ENCODE data around the gene CACNA2D3. TPM values are rescaled to one million over a fixed set of nuclear protein-coding genes. Genes with fewer than 3 reads are reported as not detected.

CACNA2D3 gene
- total RNA-seq, 1 donor from 2014 or later, result 0.17 TPM

- Histone ChIP-seq H3K36me3 (ENCODE audit: control insufficient read depth, insufficient read depth, low read length) (no peaks in the 10 kb centered on the region), H3K27me3 (ENCODE audit: control insufficient read depth, insufficient read depth, low read length) (no peaks in the 10 kb centered on the region), H3K4me3 (ENCODE audit: low read depth, low read length) (no peak overlapping the region)
- no peak for TF ChIP-seq CTCF (IDR thresholded peaks at IDR 0.05; ENCODE audit: insufficient read depth, low read length, poor library complexity, severe bottlenecking)
- DNase-seq (ENCODE audit: low read depth), result no peak
These were observed 843.4 kb downstream of the CACNA2D3 start for GRCh38 chr3:54965746-54966145.

DNA sequence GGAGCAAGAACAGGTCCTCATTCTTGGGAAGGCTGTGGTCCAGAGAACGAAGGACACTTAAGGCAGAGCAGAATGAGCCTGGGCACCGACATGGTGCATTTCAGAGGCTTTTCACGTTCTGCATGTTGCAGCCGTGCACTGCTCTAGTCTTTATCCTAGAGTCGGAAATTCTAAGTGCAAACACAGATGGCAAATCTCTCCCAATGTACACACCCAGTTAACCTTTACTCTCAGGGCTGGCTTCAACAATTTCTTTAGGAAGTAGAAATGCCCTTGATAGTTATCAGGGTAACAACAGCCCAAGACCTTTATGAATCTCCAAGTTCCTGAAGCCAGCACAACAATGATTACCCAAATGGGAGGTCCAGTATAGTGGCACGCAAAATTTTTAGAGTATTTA is 844.6 kb downstream of the CACNA2D3 start:
- Histone ChIP-seq H3K36me3 (ENCODE audit: control insufficient read depth, insufficient read depth, low read length) (no peaks in the 10 kb centered on the region), H3K27me3 (ENCODE audit: control insufficient read depth, insufficient read depth, low read length) (no peaks in the 10 kb centered on the region), H3K4me3 (ENCODE audit: low read depth, low read length) (no peak overlapping the region)
- no peak for TF ChIP-seq CTCF (IDR thresholded peaks at IDR 0.05; ENCODE audit: insufficient read depth, low read length, poor library complexity, severe bottlenecking)
- DNase-seq (ENCODE audit: low read depth), result no peak

DNA sequence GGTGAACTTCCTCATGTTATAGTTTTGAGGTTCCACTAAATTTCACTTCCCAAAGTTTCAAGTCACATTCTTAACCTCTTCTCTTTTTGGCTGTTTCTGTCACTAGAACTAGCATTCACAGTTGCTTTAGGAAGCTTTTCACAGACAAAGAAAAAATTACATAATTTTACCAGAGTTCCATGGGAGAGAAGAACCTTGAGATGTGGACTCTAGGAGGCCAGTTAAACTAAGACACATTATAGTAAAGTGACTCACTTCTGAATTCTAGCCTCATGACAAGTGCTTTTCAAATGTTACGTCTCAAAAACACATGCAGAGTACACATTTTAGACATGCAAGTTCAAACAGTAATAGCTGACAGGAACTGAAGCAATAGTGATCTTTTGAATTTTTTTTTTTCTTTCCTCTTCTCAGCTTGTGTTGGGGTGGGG is 845.4 kb downstream of the CACNA2D3 start:
- TF ChIP-seq CTCF (IDR thresholded peaks at IDR 0.05; ENCODE audit: insufficient read depth, low read length, poor library complexity, severe bottlenecking), result no peak
- DNase-seq (ENCODE audit: low read depth), result no peak
- H3K27me3 ChIP-seq (ENCODE audit: control insufficient read depth, insufficient read depth, low read length), result no peaks in the 10 kb centered on the region
- H3K36me3 ChIP-seq (ENCODE audit: control insufficient read depth, insufficient read depth, low read length), result no peaks in the 10 kb centered on the region
- H3K4me3 ChIP-seq (ENCODE audit: low read depth, low read length), result no peak overlapping the region

DNA sequence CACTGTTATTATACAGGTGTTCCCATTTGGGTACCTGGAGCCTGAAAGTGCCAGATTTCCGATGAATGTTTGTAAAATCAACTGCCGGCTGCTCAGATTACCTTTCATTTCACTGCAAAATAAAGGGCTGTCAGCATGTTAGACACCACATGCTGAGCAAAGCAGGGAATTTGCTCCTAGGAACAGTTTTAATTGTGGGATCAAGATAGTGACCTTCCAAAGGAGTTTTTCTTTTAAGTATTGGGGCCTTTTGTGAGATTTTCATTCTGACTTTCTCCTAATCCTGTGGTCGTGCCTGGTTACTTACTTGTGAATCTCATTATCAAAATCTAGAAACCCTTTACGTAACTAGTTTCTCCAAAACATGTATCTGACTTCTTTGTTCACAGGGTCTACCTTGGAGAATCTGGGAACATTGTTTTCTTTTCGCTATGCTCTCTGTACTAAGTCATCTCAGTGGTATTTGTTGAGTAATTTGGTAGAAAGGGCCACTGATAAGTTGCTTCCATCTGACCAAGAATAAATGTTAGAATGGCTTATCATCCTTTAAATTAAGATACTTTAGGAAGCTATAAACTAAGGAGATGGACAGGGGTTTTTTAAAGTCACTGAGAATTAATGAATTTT is 846.3 kb downstream of the CACNA2D3 start:
- no peak for TF ChIP-seq CTCF (IDR thresholded peaks at IDR 0.05; ENCODE audit: insufficient read depth, low read length, poor library complexity, severe bottlenecking)
- Histone ChIP-seq H3K36me3 (ENCODE audit: control insufficient read depth, insufficient read depth, low read length) (no peaks in the 10 kb centered on the region), H3K4me3 (ENCODE audit: low read depth, low read length) (no peak overlapping the region), H3K27me3 (ENCODE audit: control insufficient read depth, insufficient read depth, low read length) (no peaks in the 10 kb centered on the region)
- DNase-seq (ENCODE audit: low read depth), result no peak

DNA sequence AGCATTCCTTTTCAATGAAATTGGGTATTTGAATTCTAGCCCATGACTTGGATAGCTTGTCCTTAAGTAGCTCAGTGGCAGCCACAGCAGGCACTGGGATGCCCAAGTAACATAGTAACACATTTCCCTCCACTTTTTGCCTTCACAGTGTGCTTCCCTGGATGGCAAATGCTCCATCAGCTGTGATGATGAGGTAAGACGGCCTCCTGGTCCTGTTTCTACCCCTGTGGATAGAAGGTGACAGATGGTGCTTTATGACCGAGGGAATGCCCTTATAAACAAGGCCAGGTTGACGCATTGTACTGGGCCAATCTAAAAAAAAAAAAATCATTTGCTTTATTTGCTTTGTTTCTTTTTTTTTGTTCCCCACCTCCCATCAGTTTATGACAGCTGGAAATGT is 847.3 kb downstream of the CACNA2D3 start:
- no peak for TF ChIP-seq CTCF (IDR thresholded peaks at IDR 0.05; ENCODE audit: insufficient read depth, low read length, poor library complexity, severe bottlenecking)
- DNase-seq (ENCODE audit: low read depth), result no peak
- Histone ChIP-seq H3K4me3 (ENCODE audit: low read depth, low read length) (no peak overlapping the region), H3K36me3 (ENCODE audit: control insufficient read depth, insufficient read depth, low read length) (no peaks in the 10 kb centered on the region), H3K27me3 (ENCODE audit: control insufficient read depth, insufficient read depth, low read length) (no peaks in the 10 kb centered on the region)

DNA sequence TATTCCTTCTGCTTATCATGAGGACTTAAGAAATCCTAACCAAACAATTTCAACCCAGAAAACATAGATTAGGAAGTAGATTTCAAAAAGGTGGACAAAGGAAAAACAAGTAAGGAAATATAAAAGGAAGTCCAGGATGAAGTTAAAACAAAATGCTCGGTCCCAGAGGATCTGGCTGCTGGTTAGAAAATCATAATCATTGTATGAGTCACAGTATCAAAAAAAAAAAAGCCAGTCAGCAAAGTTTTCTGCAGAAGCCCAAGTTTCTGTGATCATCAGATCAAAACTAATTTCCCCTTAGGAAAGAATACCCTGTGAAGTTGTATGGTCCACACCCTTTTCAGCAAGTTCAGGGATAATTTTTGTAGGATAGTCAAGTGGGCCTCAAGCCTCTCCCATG is 848.5 kb downstream of the CACNA2D3 start:
- no peaks in the 10 kb centered on the region for H3K27me3 ChIP-seq (ENCODE audit: control insufficient read depth, insufficient read depth, low read length)
- H3K4me3 ChIP-seq (ENCODE audit: low read depth, low read length), result no peak overlapping the region
- no peak for TF ChIP-seq CTCF (IDR thresholded peaks at IDR 0.05; ENCODE audit: insufficient read depth, low read length, poor library complexity, severe bottlenecking)
- no peaks in the 10 kb centered on the region for H3K36me3 ChIP-seq (ENCODE audit: control insufficient read depth, insufficient read depth, low read length)
- no peak for DNase-seq (ENCODE audit: low read depth)
